HG03097 (cell line): ENCODE results near the gene CIZ1.
"Not testable (repeated sequence)": the region's sequence is repeated elsewhere in the genome, so short reads cannot be mapped to it uniquely, and the experiment has no call there.

ENCODE experiments used
- ATAC-seq: cut with Tn5 transposase; IDR thresholded peaks from one replicate; pipeline ENCODE4 v1.9.1; 2021; ENCODE audit not compliant: unreplicated experiment, low FRiP score

The CIZ1 gene

DNA sequence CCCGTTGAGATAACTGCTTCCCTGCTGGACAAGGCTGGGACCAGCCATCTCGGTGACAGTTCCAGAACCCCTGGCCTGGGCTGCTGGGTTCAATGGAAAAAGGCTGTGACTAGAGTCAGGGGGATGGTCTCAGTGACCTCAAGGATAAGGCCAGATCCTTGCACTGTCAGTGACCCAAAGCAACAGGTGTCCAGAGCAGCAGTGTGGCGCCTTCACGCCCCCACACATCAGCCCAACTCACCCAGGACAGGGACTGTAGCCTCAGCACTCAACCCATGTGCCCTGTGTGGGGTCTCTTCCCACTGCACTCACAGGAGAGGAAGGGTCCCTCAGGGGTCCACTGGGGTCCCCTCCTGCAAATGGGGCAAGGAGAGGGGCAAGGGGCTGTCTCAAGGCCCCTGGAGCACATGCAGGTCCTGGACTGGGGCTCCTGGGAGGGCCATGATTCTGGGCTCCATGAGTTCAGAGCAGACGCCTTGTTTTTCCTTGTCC lies 42.8 kb downstream of the CIZ1 start:
- no peak for ATAC-seq

DNA sequence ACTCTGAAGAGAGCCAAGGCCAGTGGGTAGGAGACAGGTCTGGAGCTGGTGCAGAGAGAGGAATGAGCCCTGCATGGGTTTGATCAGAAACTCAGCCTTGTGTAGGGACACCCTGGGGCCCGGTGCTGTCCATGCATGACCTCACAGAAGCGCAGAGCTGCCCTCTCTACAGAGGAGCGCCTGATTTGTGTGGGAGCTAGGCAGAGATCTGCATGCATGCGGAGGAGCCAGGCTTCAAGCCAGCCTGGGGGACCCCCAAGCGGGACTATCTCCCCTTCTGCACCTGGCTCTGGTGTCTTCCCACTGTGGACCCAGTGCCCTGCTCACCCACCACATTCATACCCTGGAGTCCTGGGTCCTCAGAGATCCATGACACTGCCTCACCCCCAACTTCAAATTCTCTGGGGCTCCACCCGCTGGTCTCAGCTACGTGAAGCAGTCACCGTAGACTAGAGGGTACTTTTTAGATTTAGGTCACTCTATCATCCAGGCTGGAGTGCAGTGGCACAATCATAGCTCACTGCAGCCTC lies 44.7 kb downstream of the CIZ1 start:
- no peak for ATAC-seq

DNA sequence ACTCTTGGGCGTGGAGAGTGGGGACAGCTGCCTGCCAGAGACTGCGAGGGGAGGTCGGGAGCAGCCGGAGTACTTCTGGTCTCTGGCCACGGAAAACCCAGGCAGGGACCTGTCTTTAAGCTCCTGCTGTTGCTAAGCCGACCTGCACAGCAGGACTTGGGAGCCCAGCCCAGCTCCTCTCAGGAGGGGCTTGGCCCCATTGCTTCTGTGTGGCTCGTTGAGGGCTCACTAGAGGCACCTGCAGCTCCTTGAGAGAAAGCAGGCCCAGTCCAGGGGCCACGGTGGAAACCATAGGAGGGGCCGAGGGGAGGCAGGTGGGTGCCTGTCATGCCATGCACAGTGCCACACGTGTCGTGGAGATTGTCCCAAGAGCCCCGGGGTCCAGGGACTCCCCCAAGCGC lies 45.4 kb downstream of the CIZ1 start:
- no peak for ATAC-seq

DNA sequence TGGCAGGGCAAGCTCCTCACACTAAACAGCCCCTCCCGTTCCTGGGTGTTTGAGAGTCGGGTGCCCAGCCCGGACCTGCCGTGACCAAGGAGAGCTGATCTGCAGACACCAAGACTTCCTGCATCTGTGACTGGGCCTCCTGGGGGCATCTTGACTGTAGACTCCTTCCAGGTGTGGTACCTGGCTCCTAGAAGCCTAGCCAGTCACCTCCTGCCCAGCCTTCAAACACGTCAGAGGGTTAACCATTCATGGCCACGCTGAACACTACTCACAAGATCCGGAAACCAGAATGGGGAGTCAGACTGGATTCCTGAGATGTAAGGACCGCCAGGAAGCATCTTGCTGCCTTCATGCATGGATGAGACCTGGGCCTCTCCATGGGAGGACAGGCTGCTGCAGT lies 45.8 kb downstream of the CIZ1 start:
- no peak for ATAC-seq

DNA sequence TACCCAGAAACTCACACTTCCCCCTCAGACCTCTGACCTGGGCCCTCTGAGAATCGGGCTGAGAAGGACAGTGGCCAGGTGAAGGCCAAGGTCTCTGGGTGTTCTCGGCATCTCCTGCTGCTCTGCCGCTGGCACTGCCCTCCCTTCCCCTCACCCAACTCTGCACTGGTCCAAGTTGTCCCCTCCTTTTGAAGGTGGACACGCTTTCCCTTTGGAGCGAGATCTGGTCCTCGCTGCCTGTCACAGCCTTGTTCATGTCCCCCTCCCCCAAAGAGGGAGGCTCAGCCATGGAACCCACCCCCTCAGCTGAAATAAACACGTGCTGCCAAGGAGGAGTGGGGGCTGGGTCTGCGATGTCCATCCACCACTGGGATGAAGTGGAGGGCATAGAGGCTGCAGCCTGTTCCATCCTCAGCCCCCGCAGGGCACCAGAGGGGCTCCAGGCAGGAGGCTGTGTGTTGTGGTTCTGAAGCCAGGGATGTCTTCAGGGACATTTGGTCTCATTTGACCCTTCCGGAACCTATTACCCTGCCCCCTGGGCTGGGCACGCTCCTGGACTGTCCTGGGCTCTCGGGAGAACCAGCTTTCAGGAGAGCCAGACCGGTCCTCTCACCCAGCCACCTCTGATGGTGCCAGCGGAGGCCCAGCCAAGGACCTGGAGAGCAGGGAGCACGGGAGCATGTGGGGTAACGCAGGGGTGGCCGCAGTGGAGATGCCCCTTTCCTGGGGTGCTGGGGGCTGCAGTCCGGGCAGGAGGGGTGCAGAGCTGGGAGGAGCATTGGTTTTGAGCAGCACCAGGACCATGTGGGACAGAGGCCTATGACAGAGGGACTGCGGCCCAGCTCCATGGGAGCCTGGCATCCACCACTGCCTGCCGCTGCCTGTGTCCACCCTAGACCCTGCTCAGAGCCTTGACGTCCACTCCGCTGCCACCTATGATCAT lies 46.9 kb downstream of the CIZ1 start:
- no peak for ATAC-seq

DNA sequence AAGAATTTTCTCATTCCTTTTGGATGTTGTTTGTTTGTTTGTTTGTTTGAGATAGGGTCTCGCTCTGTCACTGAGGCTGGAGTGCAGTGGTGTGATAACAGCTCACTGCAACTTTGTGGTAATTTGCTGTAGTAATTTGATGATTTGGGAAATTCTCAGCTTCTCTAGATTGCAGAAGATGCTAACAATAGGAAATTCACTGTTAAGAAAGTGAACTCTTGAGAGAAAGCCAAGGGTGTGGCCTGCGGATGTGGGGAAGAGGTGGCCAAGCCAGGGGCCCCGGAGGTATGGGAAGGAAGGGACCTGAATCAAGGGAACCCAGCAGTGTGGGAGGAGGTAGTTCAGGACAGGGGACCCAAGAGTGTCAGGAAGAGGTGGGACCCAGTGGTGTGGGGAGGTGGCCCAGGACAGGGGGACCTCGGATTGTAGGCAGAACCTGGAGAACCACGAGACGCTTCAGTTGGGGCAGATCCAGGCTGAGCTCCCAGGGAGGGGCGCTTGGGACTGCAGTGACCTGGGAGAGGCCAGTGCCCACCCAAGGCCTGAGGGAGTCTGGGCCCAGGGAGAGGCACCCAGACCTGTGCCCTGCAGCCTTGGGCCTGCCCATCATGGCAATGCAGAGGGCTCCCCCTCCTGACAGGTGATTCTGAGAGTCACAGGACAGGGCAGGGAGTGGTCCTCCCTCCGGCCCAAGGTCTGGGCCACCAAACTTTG lies 47.7 kb downstream of the CIZ1 start:
- ATAC-seq: no peak

DNA sequence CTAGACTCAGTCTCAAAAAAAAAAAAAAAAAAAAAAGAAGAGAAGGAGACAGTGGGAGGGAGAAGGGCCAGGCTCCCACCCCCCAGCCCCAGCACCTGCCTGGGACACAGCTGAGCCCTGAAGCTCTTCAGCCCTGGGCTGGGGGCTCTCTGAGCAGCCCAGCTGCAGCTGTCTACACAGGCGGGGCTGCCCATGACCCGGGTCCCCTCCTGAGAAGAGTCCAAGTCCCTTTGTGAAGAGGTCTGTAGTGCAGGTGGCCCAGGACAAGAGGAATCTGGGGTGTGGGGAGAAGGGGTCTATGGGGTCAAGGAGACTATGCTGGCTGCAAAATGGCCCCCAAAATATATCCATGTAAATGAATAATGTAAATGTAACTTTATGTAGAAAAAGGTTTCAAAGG lies 48.8 kb downstream of the CIZ1 start:
- ATAC-seq: no peak

DNA sequence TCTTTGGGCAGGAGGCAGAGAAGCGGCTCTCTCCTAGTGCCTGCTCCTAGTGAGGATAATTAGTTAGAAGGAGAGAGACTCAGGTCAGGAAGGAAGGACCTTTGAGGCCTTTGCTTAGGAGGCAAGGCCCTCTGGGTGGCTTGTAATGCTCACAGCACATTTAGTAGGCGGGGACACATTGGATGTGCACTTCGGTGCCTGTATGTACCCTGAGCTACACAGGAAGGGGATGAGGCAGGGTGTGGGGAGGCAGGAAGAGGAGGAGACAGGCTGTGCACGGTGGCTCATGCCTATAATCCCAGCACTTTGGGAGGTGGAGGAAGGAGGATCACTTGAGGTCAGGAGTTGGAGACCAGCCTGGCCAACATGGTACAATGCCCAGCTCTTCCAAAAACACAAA lies 49.3 kb downstream of the CIZ1 start:
- ATAC-seq: no peak

DNA sequence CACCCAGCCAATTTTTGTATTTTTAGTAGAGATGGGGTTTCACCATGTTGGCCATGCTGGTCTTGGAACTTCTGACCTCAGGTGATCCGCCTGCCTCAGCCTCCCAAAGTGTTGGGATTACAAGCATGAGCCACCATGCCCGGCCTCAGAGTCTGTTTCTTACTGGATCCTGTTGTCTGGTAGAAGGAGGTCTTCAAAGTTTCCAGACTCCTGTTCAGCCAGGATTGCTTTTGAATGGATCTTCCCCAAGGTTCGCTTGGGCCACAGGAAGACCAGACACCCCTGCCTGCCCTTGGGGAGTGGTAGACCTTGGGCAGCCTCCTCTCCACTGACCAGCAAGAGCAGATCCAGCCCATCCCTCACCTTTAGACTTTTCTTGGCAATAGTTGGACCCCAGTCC lies 49.8 kb downstream of the CIZ1 start:
- ATAC-seq: no peak

DNA sequence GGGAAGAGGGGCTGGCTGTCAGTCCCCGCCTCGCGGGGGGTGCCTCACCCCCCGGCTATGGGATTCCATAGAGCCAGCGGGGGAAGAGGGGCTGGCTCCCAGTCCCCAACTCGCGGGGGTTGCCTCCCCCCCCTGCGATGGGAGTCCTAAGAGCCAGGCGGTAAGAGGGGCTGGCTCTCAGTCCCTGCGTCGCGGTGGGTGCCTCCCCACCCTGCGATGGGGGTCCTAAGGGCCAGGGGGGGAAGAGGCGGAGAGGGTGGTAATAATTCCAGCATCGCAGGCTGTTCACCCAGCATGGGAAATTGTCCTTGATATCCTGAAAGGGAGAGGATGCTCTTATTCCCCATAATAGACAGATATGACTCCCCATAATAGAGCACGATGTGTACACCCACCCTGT lies 51.8 kb downstream of the CIZ1 start:
- ATAC-seq: no peak

DNA sequence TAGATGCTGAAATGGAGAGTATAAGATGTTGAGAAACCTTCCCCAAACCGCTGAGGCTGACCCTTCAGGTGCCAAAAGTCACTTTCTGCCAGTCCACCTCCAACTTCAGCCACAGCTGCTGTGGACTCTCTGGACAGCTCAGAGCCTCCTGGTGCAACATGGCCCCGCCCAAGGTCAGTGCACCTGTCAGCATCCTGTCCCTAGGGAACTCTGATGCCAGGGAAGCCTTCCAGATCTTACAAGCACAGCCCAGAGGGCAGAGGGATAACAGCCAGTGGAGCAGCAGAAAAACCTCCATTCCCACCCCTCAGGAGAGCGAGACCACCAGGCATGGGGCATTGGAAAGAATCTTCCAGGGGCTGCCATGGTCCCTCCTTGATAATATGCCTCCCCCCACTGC lies 53.4 kb downstream of the CIZ1 start:
- ATAC-seq: no peak

DNA sequence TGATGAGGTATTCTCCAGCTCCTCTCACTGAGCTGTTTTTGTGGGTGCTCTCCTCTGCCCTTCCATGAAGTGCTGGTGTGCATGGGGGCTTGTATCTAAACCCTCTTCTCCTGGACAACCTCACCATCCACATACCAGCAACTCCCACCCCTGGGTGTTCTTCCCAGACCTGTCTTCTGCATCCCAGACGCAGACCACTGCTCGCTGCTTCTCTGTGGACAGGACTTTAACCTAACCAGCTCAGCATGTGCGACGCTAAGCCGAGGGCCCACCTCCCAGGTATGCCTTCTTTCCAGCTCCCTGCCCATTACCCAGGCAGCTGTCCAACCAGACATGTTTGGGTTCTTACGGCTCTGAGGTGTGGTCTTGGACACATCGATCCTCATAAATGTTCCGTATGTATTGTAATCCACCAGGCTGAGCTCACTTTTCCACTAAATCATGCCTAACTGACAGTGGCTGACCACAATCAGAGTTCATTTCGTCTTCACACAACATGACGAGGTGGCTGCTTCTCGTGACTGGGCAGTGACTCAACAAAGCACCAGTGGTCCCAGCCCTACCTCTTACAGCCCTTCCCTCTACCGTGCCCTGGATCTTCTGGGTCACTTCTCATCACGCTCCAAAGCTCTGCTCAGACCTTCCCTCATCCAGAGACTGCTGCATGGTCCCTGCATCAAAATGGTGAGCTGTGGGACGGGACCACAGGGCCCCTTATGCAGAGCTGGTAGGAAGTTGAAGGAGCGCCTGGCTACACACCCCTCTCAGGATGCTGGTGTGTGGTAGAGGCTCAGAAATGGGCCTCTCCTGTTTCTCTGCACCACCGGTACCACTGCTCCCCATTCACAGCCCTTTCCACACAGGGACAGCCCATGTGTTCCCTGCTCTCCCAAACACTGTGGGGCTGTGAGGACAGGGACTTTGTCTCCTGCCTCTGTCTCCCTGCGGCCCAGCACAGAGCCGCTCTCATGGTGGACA lies 54.3 kb downstream of the CIZ1 start:
- ATAC-seq: no peak

DNA sequence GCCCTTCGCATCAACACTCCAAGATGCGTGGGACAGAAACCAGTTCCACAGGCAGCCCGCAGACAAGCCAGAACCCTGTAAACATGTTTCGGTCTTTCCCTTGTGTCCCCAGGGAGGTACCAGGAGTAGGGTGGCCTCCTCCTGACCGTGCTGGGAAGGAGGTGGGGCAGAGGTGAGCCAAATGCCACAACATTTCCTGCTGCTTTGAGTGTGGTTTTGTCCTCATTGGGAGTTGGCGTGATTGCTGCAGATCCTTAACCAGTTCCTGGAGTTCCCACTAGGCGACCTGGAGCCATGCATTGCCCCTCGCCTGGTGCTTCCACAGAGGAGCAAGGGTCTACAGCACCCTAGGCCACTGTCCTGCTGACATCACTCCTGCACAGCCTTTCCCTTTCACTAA lies 55.8 kb downstream of the CIZ1 start:
- ATAC-seq: not testable (repeated sequence)

DNA sequence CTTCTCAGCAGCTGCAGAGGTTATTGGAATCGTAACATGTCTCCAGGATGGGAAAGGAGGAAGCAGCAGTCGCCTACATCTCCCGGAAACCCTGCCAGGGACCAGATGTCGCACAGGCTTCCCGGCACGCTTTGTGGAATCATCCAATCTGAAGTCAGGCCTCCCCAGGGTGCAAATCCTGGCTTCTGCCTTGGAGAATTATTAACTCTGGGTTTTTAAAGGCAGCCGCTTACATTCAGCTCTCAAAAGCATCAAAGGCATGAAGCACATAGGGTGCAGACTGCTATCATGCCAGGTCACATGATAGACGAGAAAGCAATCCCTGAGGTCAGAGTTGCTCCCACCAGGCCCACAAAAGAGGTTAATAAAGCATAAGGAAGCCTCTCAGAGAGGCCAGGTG lies 59.2 kb downstream of the CIZ1 start:
- ATAC-seq: not testable (repeated sequence)

DNA sequence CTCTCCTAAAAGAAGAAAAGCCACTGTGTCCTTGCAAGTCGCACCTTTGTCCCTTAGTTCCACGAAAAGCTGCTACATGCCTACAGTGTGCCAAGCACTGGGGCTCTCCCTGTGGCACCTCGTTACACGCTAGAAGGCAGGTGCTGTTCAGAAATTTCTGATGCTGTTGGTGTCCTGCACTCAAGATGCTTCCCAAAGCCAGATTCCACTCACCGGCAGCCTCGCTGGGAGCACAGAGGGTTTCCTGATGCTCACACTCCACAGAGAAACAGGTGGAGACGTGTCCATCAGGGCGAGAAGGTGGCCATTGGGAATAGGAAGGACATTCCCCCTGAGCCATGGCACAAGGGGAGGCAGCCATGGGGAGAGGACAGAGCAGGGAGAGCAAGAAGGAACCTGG lies 60.0 kb downstream of the CIZ1 start:
- not testable (repeated sequence) for ATAC-seq

DNA sequence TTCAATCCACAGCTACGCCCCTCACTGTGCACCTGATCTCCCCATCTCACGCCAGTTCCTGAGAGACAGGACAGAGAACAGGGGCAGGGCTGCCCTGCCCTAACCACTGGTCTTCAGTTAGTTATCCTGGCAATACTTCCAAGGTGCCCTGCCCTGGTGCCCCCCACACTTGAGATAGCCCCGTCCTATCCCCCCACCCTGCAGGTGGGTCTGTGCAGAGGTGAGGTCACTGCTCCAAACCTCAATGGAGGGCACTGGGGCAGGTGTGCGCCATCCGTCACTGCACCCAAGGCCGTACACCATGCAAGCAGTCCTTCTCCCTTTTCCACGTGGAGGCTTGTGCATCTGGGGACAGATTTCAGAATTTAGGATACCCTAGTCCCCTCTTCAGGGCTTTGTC lies 60.7 kb downstream of the CIZ1 start:
- ATAC-seq: not testable (repeated sequence)

DNA sequence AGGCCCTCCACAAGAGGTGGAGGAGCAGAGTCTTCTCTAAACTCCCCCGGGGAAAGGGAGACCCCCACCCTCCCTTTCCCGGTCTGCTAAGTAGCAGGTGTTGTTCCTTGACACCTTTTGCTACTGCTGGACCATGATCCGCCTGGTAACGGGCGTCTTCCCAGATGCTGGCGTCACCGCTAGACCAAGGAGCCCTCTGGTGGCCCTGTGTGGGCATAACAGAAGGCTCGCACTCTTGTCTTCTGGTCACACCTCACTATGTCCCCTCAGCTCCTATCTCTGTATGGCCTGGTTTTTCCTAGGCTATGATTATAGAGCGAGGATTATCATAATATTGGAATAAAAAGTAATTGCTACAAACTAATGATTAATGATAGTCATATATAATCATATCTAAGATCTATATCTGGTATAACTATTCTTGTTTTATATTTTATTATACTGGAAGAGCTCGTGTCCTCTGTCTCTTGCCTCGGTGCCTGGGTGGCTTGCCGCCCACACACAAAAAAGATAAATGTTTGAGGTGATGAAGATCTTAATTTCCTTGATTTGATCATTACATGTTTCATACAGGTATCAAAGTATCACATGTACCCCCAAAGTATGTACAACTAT lies 61.3 kb downstream of the CIZ1 start:
- not testable (repeated sequence) for ATAC-seq

DNA sequence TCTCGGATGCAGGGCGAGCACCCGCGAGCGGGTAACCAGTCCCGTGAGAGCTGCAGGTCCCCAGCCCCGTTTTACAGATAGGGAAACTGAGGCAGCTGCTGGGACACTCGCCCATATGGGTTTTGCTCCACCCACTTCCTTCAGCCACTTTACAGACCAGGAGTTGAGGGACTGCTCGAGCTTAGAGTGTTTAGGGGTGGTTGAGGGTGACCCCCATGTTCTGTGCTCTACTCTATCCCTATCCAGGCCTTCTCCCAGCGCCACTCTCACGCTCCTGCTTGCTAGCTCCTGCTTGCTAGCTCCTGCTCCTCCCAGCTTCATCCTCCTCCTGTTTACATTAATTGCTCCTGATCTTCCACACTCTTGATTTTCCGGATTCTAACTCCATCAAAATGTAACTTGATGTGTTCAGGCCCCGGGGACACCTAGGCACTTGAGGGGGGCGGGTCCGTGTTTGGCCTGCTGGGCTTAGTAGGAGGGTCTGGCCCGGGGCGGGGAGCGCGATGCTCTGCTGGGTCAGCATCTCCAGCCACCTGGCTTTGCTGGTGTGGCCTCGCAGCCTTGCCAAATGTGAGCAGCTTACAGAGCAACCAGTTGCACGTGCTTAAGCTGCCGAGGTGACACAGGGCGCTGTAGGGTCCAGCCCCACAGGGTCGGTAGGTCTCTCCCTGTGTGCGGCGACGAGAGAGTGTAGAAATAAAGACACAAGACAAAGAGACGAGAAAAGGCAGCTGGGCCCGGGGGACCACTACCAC lies 62.4 kb downstream of the CIZ1 start:
- ATAC-seq: no peak
